GM23338 (cell line): ENCODE results near the gene PRKD1. TPM values are rescaled to one million over a fixed set of nuclear protein-coding genes. Genes with fewer than 3 reads are reported as not detected.
A peak's percentile ranks its signal among the peaks of the same experiment; 100 is the strongest.

Experiments
- ATAC-seq: fragments of 200-7000 bp; cut with Tn5 transposase; 3 replicates; pipeline ENCODE4 v1.9.1; 2020
- DNase-seq: peaks from one replicate; pipeline ENCODE4 v3.0.0-alpha.2; 2015; ENCODE audit warnings: low spot score
- H2AFZ ChIP-seq: fragments of 200-600 bp; sonication (generic); 2 replicates; pipeline ENCODE4 v1.8.0; 2016; ENCODE audit warnings: antibody characterized with exemption, mild to moderate bottlenecking, moderate library complexity
- H3F3A ChIP-seq: fragments of 200-600 bp; sonication (generic); replicated peaks from 2 replicates; pipeline ENCODE4 v1.8.0; 2017; ENCODE audit warnings: antibody characterized with exemption, mixed run types, low read depth
- H3K27ac ChIP-seq: fragments of 200-600 bp; sonication (generic); 2 replicates; pipeline ENCODE4 v1.6.1; 2016; ENCODE audit warnings: low read depth
- H3K27me3 ChIP-seq: fragments of 200-600 bp; sonication (generic); 2 replicates; pipeline ENCODE4 v1.8.0; 2016; ENCODE audit warnings: mild to moderate bottlenecking, mixed run types, moderate library complexity; ENCODE audit not compliant: insufficient read depth
- H3K36me3 ChIP-seq: fragments of 200-600 bp; sonication (generic); 2 replicates; pipeline ENCODE4 v1.8.0; 2016; ENCODE audit warnings: mild to moderate bottlenecking; ENCODE audit not compliant: insufficient read depth
- H3K4me1 ChIP-seq: fragments of 200-600 bp; sonication (generic); 2 replicates; pipeline ENCODE4 v1.8.0; 2016; ENCODE audit warnings: mild to moderate bottlenecking, moderate library complexity; ENCODE audit not compliant: insufficient read depth
- H3K4me2 ChIP-seq: fragments of 200-600 bp; sonication (generic); 2 replicates; pipeline ENCODE4 v1.7.1; 2017; ENCODE audit warnings: mixed run types
- H3K4me3 ChIP-seq: fragments of 200-600 bp; sonication (generic); 2 replicates; pipeline ENCODE4 v1.6.1; 2016; ENCODE audit warnings: mixed run types
- H3K79me2 ChIP-seq: fragments of 200-600 bp; sonication (generic); replicated peaks from 2 replicates; pipeline ENCODE4 v1.8.0; 2017; ENCODE audit warnings: mild to moderate bottlenecking; ENCODE audit not compliant: insufficient read depth
- H3K9me2 ChIP-seq: fragments of 200-600 bp; sonication (generic); 2 replicates; pipeline ENCODE4 v1.8.0; 2017; ENCODE audit not compliant: insufficient read depth
- H4K20me1 ChIP-seq: fragments of 200-600 bp; sonication (generic); replicated peaks from 2 replicates; pipeline ENCODE4 v1.8.0; 2017; ENCODE audit warnings: mild to moderate bottlenecking; ENCODE audit not compliant: insufficient read depth
- H3K27ac Mint-ChIP-seq: 2 replicates; pipeline ENCODE4 v1.8.0; 2020; ENCODE audit warnings: inconsistent platforms, mild to moderate bottlenecking, moderate library complexity, mixed read lengths
- H3K27me3 Mint-ChIP-seq: 3 replicates; pipeline ENCODE4 v1.8.0; 2022; ENCODE audit warnings: low read depth, mild to moderate bottlenecking, moderate library complexity, mixed read lengths, inconsistent platforms; ENCODE audit not compliant: insufficient read depth, poor library complexity
- H3K36me3 Mint-ChIP-seq: 3 replicates; pipeline ENCODE4 v1.8.0; 2021; ENCODE audit warnings: low read depth, mild to moderate bottlenecking, inconsistent platforms, moderate library complexity, mixed read lengths
- H3K4me1 Mint-ChIP-seq: 3 replicates; pipeline ENCODE4 v1.8.0; 2020; ENCODE audit warnings: mild to moderate bottlenecking, inconsistent platforms, mixed read lengths
- H3K4me3 Mint-ChIP-seq: 3 replicates; pipeline ENCODE4 v1.8.0; 2021; ENCODE audit warnings: moderate library complexity, mild to moderate bottlenecking, inconsistent platforms, mixed read lengths
- H3K9me3 Mint-ChIP-seq: 3 replicates; pipeline ENCODE4 v1.8.0; 2020; ENCODE audit warnings: moderate library complexity, mild to moderate bottlenecking, inconsistent platforms, mixed read lengths
- EZH2 ChIP-seq: fragments of 200-600 bp; sonication (generic); IDR thresholded peaks from one replicate; pipeline ENCODE4 v1.8.0; 2017; ENCODE audit warnings: antibody characterized with exemption, mild to moderate bottlenecking, low read depth; ENCODE audit not compliant: unreplicated experiment
- JUNB ChIP-seq: IDR thresholded peaks from one replicate; pipeline ENCODE4 v1.6.1; 2016; ENCODE audit warnings: antibody characterized with exemption; ENCODE audit not compliant: unreplicated experiment
- STAT1 ChIP-seq: IDR thresholded peaks from one replicate; pipeline ENCODE4 v1.6.1; 2016; ENCODE audit warnings: antibody characterized with exemption; ENCODE audit not compliant: unreplicated experiment
- ZNF331 ChIP-seq: fragments of 250-450 bp; sonication (Bioruptor Pico); IDR thresholded peaks from 2 replicates; pipeline ENCODE4 v1.5.0; 2020; ENCODE audit warnings: low read depth, mild to moderate bottlenecking, moderate library complexity
- polyA plus RNA-seq: library from polyadenylated mRNA; unstranded; fragments of >200 nt; fragmentation: Nextera tagmentation; extraction: Ambion mirVana; gene quantifications from 2 replicates; pipeline ENCODE4 v1.2.1, GENCODE V29; 2016
- total RNA-seq: library from RNA; depleted of rRNA; stranded (reverse); fragments of >200 nt; shearing (Covaris generic); gene quantifications from 2 replicates; pipeline ENCODE4 v1.2.3, GENCODE V29; 2014
- TF ChIP-seq, protein P1 (sequence below): IDR thresholded peaks from one replicate; pipeline ENCODE4 v1.6.1; 2018; ENCODE audit warnings: antibody characterized with exemption; ENCODE audit not compliant: unreplicated experiment
- TF ChIP-seq, protein P2 (sequence below), 2 experiments: fragments of 200-600 bp in 1 of 2; sonication (generic) in 1 of 2; conservative IDR thresholded peaks; 2 replicates each; pipeline versions ENCODE4 v1.5.1 to v1.6.1; 2016 to 2017; ENCODE audit warnings: antibody characterized with exemption in 2 of 2, low read depth in 2 of 2, mild to moderate bottlenecking in 2 of 2, moderate library complexity in 1 of 2

Gene PRKD1
- total and polyA plus RNA-seq, 2 experiments from 2014 or later: 3.1 to 9.7 TPM

DNA sequence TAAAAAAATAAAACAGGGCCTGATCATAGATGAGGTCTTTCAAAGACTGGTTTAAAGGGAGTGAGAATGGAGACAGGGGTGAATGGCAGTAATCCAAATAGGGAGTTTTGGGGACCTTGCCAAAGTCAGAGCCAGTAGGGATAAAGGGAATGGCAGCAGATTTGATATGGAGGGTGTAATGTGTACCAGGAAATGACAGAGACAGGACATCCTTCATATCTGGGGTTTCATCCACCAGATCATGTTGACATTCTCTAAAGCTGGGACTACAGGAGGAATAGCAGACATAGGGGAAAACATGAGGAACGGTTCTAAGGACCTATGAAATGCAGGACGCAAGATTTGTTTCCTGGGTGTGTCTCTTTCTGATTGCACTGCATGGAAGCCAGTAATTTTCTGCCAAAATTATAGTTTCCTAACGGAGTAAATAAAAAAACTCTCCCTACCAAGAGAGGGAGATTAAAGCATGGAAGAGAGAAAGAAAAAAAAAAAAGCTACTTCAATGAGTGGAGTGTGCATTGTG, 169.9 kb downstream of the PRKD1 start:
- Mint-ChIP-seq H3K27me3 (no peaks in the 10 kb centered on the region), H3K4me1 (peaks cover 7% of the 10 kb centered on the region; the same call in 2 of the 3 replicates), H3K9me3 (no peaks in the 10 kb centered on the region), H3K27ac (no peak overlapping the region; the same call in 1 of the 2 replicates), H3K4me3 (no peak overlapping the region), H3K36me3 (no peaks in the 10 kb centered on the region)
- H3K27ac ChIP-seq: no peak overlapping the region
- no peaks in the 10 kb centered on the region for H3K27me3 ChIP-seq
- no peaks in the 10 kb centered on the region for H3K36me3 ChIP-seq
- no peak overlapping the region for H3K4me3 ChIP-seq
- no peaks in the 10 kb centered on the region for H3K79me2 ChIP-seq
- DNase-seq (no peak), ATAC-seq (no peak)
- H3K4me2 ChIP-seq: no peak overlapping the region
- no peaks in the 10 kb centered on the region for H4K20me1 ChIP-seq
- H3K4me1 ChIP-seq: 0 out of 2 replicates have a peak, but pooled peaks cover 7% of the 10 kb centered on the region
- no peaks in the 10 kb centered on the region for H3F3A ChIP-seq
- H3K9me2 ChIP-seq: no peaks in the 10 kb centered on the region
- no peak overlapping the region for H2AFZ ChIP-seq
- no peak for TF ChIP-seq JUNB
- no peak for TF ChIP-seq EZH2
- TF ChIP-seq, protein P1, sequence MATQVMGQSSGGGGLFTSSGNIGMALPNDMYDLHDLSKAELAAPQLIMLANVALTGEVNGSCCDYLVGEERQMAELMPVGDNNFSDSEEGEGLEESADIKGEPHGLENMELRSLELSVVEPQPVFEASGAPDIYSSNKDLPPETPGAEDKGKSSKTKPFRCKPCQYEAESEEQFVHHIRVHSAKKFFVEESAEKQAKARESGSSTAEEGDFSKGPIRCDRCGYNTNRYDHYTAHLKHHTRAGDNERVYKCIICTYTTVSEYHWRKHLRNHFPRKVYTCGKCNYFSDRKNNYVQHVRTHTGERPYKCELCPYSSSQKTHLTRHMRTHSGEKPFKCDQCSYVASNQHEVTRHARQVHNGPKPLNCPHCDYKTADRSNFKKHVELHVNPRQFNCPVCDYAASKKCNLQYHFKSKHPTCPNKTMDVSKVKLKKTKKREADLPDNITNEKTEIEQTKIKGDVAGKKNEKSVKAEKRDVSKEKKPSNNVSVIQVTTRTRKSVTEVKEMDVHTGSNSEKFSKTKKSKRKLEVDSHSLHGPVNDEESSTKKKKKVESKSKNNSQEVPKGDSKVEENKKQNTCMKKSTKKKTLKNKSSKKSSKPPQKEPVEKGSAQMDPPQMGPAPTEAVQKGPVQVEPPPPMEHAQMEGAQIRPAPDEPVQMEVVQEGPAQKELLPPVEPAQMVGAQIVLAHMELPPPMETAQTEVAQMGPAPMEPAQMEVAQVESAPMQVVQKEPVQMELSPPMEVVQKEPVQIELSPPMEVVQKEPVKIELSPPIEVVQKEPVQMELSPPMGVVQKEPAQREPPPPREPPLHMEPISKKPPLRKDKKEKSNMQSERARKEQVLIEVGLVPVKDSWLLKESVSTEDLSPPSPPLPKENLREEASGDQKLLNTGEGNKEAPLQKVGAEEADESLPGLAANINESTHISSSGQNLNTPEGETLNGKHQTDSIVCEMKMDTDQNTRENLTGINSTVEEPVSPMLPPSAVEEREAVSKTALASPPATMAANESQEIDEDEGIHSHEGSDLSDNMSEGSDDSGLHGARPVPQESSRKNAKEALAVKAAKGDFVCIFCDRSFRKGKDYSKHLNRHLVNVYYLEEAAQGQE: no peak

DNA sequence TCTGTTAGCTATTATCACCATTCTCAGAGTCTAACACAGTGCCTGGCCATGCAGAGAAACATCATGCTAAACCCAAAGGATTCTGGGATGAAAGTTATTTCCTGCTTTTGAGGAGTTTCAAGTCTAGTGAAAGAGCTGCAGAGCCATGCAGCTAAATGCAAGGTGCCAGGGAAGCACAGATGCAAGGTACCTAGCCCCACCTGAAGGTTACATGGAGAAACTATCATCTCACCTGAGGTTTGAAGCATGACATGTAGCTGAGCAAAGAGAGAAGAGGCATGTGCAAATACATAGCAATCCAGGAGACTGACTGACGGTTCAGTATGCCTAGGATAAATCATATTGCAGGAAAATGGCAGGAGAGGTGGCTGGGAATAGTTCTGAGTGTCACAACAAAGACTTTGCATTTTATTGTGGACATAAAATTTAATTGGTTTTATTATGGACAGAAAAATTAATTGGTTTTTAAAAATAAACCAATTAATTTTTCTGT, 170.4 kb downstream of the PRKD1 start:
- no peaks in the 10 kb centered on the region for H4K20me1 ChIP-seq
- no peak overlapping the region for H2AFZ ChIP-seq
- no peaks in the 10 kb centered on the region for H3K79me2 ChIP-seq
- H3K4me3 ChIP-seq: no peak overlapping the region
- Mint-ChIP-seq H3K9me3 (no peaks in the 10 kb centered on the region), H3K4me3 (no peak overlapping the region), H3K27ac (no peak overlapping the region), H3K27me3 (no peaks in the 10 kb centered on the region), H3K36me3 (no peaks in the 10 kb centered on the region), H3K4me1 (peaks cover 7% of the 10 kb centered on the region; the same call in 2 of the 3 replicates)
- no peaks in the 10 kb centered on the region for H3K9me2 ChIP-seq
- TF ChIP-seq ZNF331 (CRISPR knock-in tag): no peak
- TF ChIP-seq, protein P2, sequence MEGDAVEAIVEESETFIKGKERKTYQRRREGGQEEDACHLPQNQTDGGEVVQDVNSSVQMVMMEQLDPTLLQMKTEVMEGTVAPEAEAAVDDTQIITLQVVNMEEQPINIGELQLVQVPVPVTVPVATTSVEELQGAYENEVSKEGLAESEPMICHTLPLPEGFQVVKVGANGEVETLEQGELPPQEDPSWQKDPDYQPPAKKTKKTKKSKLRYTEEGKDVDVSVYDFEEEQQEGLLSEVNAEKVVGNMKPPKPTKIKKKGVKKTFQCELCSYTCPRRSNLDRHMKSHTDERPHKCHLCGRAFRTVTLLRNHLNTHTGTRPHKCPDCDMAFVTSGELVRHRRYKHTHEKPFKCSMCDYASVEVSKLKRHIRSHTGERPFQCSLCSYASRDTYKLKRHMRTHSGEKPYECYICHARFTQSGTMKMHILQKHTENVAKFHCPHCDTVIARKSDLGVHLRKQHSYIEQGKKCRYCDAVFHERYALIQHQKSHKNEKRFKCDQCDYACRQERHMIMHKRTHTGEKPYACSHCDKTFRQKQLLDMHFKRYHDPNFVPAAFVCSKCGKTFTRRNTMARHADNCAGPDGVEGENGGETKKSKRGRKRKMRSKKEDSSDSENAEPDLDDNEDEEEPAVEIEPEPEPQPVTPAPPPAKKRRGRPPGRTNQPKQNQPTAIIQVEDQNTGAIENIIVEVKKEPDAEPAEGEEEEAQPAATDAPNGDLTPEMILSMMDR (conservative IDR thresholded peaks at IDR 0.05; ENCODE audit: low read depth in 2 of 2): peak in 1 of 2 experiments; percentile 47; a peak in 2 of 4 replicates
- TF ChIP-seq STAT1: no peak
- H3K4me2 ChIP-seq: no peak overlapping the region
- DNase-seq (peak; percentile 14), ATAC-seq (peak; percentile 35)
- no peaks in the 10 kb centered on the region for H3K27me3 ChIP-seq
- H3K27ac ChIP-seq: no peak overlapping the region
- H3K4me1 ChIP-seq: 0 out of 2 replicates have a peak, but pooled peaks cover 7% of the 10 kb centered on the region
- no peaks in the 10 kb centered on the region for H3F3A ChIP-seq
- H3K36me3 ChIP-seq: no peaks in the 10 kb centered on the region
